Activated B cell treated with CpG ODN at 0.5 μM for 24 hours (primary cell): ENCODE data around the gene NOP53. TPM values are rescaled to one million over a fixed set of nuclear protein-coding genes. Genes with fewer than 3 reads are reported as not detected.

ENCODE experiments used
- ATAC-seq: fragments of 200-7000 bp; cut with Tn5 transposase; one replicate; pipeline ENCODE4 v1.10.0; 2021; ENCODE audit warnings: low read depth, mild to moderate bottlenecking, moderate library complexity
- CTCF ChIA-PET: fragments of 350-600 bp; sonication (Branson Sonifier 250); formaldehyde crosslinking; loops from one replicate; lab custom pipeline; 2021; ENCODE audit warnings: antibody characterized with exemption; lab: Charles Lee
- POLR2A ChIA-PET: fragments of 350-600 bp; sonication (Branson Sonifier 250); formaldehyde crosslinking; loops from one replicate; lab custom pipeline; 2021; ENCODE audit warnings: antibody characterized with exemption; lab: Charles Lee
- DNase-seq: peaks from one replicate; pipeline ENCODE4 v3.0.0; 2022
- H3K27ac Mint-ChIP-seq: one replicate; pipeline ENCODE4 v1.8.0; 2020; ENCODE audit warnings: mixed read lengths
- H3K27me3 Mint-ChIP-seq: one replicate; pipeline ENCODE4 v1.8.0; 2021; ENCODE audit warnings: mixed read lengths
- H3K36me3 Mint-ChIP-seq: one replicate; pipeline ENCODE4 v1.8.0; 2021; ENCODE audit warnings: low read depth, mixed read lengths
- H3K4me1 Mint-ChIP-seq: one replicate; pipeline ENCODE4 v1.8.0; 2021; ENCODE audit warnings: mixed read lengths
- H3K4me3 Mint-ChIP-seq: one replicate; pipeline ENCODE4 v1.8.0; 2020; ENCODE audit warnings: mild to moderate bottlenecking, mixed read lengths
- H3K9me3 Mint-ChIP-seq: one replicate; pipeline ENCODE4 v1.8.0; 2020; ENCODE audit warnings: mixed read lengths
- intact Hi-C: fragments of 100-400 bp; cut with micrococcal nuclease; formaldehyde crosslinking; loops from one replicate; pipeline ENCODE4 v1.15.1; 2024
- total RNA-seq: library from RNA; stranded (reverse); gene quantifications from 2 replicates; pipeline ENCODE4 v1.2.3, GENCODE V29; 2022
- TF ChIP-seq, protein P1 (sequence below): fragments of 200-600 bp; IDR thresholded peaks from one replicate; pipeline ENCODE4 v1.8.0; 2022; ENCODE audit warnings: antibody characterized with exemption, mild to moderate bottlenecking

The NOP53 gene
- total RNA-seq, 1 donor from 2014 or later: 695 TPM

DNA sequence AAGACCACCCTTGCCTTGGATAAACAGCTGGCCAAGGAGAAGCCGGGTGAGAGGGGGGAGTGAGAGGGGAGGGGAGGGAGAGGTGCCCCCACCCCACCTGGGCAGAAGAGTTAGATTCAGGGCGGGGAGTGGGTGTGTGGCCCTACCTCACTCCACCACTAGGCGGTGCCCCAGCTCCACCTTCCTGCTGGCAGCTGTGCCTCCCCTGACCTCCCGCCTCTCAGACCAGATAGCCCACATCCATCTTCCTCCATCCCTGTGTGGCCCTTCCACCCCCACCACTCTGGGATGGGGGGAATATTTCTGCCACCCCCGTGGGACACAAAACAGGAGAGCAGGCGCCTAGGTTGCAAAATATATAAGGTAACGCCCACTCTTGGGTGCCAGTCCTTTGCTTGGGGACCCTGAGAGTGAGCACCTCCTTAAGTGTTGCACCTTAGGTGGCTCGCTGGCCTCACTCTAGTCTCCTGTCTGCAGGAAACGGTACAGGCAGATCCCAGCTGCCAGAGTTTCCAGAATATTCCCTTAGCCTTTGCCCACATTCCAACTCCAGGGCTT lies 45.9 kb upstream of the NOP53 start:
- H3K27ac Mint-ChIP-seq: no peak overlapping the region
- H3K36me3 Mint-ChIP-seq: peaks cover 51% of the 10 kb centered on the region
- H3K27me3 Mint-ChIP-seq: no peaks in the 10 kb centered on the region
- POLR2A ChIA-PET: interaction anchor here (0.5 to 1.0 kb wide), 3 partner anchors 46 to 264 kb away, joined by 3 to 5 read pairs (median 3); partner anchors contain the start of gene NOP53
- H3K4me3 Mint-ChIP-seq: no peak overlapping the region
- CTCF ChIA-PET: interaction anchor here (0.9 to 6.2 kb wide), 7 partner anchors 7 to 267 kb away, joined by 3 to 47 read pairs (median 4); no protein-coding TSS in a partner anchor
- no peaks in the 10 kb centered on the region for H3K4me1 Mint-ChIP-seq
- ATAC-seq (peak; percentile 80), DNase-seq (peak; percentile 41)
- TF ChIP-seq, protein P1, sequence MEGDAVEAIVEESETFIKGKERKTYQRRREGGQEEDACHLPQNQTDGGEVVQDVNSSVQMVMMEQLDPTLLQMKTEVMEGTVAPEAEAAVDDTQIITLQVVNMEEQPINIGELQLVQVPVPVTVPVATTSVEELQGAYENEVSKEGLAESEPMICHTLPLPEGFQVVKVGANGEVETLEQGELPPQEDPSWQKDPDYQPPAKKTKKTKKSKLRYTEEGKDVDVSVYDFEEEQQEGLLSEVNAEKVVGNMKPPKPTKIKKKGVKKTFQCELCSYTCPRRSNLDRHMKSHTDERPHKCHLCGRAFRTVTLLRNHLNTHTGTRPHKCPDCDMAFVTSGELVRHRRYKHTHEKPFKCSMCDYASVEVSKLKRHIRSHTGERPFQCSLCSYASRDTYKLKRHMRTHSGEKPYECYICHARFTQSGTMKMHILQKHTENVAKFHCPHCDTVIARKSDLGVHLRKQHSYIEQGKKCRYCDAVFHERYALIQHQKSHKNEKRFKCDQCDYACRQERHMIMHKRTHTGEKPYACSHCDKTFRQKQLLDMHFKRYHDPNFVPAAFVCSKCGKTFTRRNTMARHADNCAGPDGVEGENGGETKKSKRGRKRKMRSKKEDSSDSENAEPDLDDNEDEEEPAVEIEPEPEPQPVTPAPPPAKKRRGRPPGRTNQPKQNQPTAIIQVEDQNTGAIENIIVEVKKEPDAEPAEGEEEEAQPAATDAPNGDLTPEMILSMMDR: no peak
- no peaks in the 10 kb centered on the region for H3K9me3 Mint-ChIP-seq
- intact Hi-C loops: loop anchor here (1.0 to 5.0 kb wide), 4 partner anchors 45 to 417 kb away; partner anchors contain the start of gene NOP53

DNA sequence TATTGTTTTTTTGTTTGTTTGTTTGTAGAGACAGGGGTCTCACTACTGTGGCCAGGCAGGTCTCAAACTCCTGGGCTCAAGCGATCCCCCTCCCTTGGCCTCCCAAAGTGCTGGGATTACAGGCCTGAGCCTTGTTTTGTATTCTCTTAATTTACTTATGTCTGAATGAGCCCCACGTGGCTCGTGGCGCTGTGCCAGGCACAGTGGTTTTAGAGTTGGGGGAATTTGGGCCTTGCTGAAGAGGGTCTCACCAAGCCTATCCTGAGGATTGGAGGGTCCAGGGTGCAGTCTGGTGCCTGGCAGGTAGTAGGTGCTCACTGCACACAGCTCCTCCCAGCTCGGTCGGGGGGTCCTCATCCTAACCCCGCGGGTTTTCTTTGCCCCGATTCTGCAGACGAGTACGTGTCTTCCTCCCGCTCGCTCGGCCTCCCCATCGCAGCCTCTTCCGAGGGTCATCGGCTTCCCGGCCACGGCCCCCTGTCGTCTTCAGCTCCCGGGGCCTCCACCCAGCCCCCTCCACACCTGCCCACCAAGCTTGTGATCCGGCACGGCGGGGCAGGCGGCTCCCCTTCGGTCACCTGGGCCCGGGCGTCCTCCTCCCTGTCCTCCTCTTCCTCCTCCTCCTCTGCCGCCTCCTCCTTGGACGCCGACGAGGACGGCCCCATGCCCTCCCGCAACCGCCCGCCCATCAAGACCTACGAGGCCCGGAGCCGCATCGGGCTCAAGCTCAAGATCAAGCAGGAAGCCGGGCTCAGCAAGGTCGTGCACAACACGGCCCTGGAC lies 44.2 kb upstream of the NOP53 start:
- ATAC-seq: no peak
- H3K27ac Mint-ChIP-seq: no peak overlapping the region

DNA sequence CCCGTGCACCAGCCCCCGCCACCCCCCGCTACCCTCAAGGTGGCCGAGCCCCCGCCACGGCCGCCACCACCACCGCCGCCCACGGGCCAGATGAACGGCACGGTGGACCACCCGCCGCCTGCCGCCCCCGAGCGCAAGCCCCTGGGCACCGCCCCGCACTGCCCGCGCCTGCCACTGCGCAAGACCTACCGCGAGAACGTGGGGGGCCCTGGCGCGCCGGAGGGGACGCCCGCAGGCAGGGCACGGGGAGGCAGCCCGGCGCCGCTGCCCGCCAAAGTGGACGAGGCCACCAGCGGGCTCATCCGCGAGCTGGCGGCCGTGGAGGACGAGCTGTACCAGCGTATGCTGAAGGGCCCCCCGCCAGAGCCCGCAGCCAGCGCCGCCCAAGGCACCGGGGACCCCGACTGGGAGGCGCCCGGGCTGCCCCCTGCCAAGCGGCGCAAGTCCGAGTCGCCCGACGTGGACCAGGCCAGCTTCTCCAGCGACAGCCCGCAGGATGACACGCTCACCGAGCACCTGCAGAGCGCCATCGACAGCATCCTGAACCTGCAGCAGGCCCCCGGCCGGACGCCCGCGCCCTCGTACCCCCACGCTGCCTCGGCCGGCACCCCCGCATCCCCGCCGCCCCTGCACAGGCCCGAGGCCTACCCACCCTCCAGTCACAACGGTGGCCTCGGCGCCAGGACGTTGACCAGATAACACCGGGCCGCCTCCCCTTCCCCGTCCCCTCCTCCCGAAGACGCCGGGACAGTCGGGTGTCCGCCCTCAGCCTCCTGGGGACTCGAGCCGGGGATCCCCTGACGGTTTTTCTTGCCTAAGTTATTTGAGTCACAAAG lies 43.4 kb upstream of the NOP53 start:
- no peaks in the 10 kb centered on the region for H3K9me3 Mint-ChIP-seq
- CTCF ChIA-PET: no interaction called here
- intact Hi-C loops: no loop called here

More for the DNA sequence above, 44.2 kb upstream of the NOP53 start:
- H3K27me3 Mint-ChIP-seq: no peaks in the 10 kb centered on the region
- no peak for DNase-seq
- TF ChIP-seq, protein P1: no peak
- no peak overlapping the region for H3K4me3 Mint-ChIP-seq
- H3K4me1 Mint-ChIP-seq: no peaks in the 10 kb centered on the region
- POLR2A ChIA-PET: no interaction called here
- H3K9me3 Mint-ChIP-seq: no peaks in the 10 kb centered on the region
- CTCF ChIA-PET: interaction anchor here (0.9 to 6.2 kb wide), 2 partner anchors 51 to 266 kb away, joined by 3 to 47 read pairs; no protein-coding TSS in a partner anchor
- H3K36me3 Mint-ChIP-seq: peaks cover 44% of the 10 kb centered on the region
- intact Hi-C loops: no loop called here

GRCh38 chr19:47702671-47703070 lies 42.7 kb upstream of the NOP53 start:
- Mint-ChIP-seq H3K27ac (no peak overlapping the region), H3K27me3 (peaks cover 7% of the 10 kb centered on the region), H3K36me3 (peaks cover 44% of the 10 kb centered on the region), H3K4me1 (no peaks in the 10 kb centered on the region), H3K9me3 (no peaks in the 10 kb centered on the region), H3K4me3 (no peak overlapping the region)
- no peak for DNase-seq
- TF ChIP-seq, protein P1: no peak
- ChIA-PET CTCF (no interaction called here), POLR2A (no interaction called here)
- ATAC-seq: no peak
- intact Hi-C loops: no loop called here

More for the DNA sequence above, 43.4 kb upstream of the NOP53 start:
- Mint-ChIP-seq H3K36me3 (peaks cover 44% of the 10 kb centered on the region), H3K4me3 (no peak overlapping the region), H3K27ac (no peak overlapping the region), H3K4me1 (no peaks in the 10 kb centered on the region), H3K27me3 (peaks cover 2% of the 10 kb centered on the region)
- POLR2A ChIA-PET: no interaction called here
- ATAC-seq: no peak
- DNase-seq: no peak
- TF ChIP-seq, protein P1: no peak
